Heart right ventricle (tissue), 16 donors: ENCODE data around the gene TAC4. TPM values are rescaled to one million over a fixed set of nuclear protein-coding genes. Genes with fewer than 3 reads are reported as not detected.
A peak's percentile ranks its signal among the peaks of the same experiment; 100 is the strongest.

Source experiments
- ATAC-seq, 8 donors: fragments of 200-7000 bp; cut with Tn5 transposase; one replicate each; pipeline ENCODE4 v1.9.1; 2020; ENCODE audit warnings: mild to moderate bottlenecking in 8 of 8, moderate library complexity in 8 of 8, moderate number of reproducible peaks in 1 of 8
- DNase-seq, 2 donors: peaks; one replicate each; pipeline ENCODE4 v3.0.0-alpha.2; 2020
- H3K27ac ChIP-seq, 10 donors: fragments of 200-600 bp; sonication (generic) in 2 of 10; one replicate each; pipeline versions ENCODE4 v1.5.0 to v1.8.0; 2020 to 2022; ENCODE audit warnings: mild to moderate bottlenecking in 3 of 10
- H3K27me3 ChIP-seq, 7 donors: fragments of 200-600 bp; one replicate each; pipeline ENCODE4 v1.8.0; 2021 to 2022; ENCODE audit warnings: mild to moderate bottlenecking in 2 of 7
- H3K36me3 ChIP-seq, 9 donors: fragments of 200-600 bp; sonication (generic) in 1 of 9; one replicate each; pipeline versions ENCODE4 v1.5.0 to v1.8.0; 2020 to 2022; ENCODE audit warnings: mild to moderate bottlenecking in 2 of 9
- H3K4me1 ChIP-seq, 9 donors: fragments of 200-600 bp; sonication (generic) in 1 of 9; one replicate each; pipeline versions ENCODE4 v1.5.0 to v1.8.0; 2020 to 2022; ENCODE audit warnings: mild to moderate bottlenecking in 4 of 9
- H3K4me3 ChIP-seq, 10 donors: fragments of 200-600 bp; sonication (generic) in 2 of 10; one replicate each; pipeline versions ENCODE4 v1.5.0 to v1.8.0; 2020 to 2022; ENCODE audit warnings: mild to moderate bottlenecking in 7 of 10, moderate library complexity in 2 of 10
- H3K9me3 ChIP-seq, 11 donors: fragments of 200-600 bp in 10 of 11; sonication (generic) in 2 of 11; one replicate each; pipeline versions ENCODE4 v1.5.0 to v1.8.0; 2013 to 2022; ENCODE audit warnings: mild to moderate bottlenecking in 2 of 11, control low read depth in 1 of 11, moderate library complexity in 1 of 11
- CTCF ChIP-seq, 9 donors: fragments of 200-600 bp; sonication (generic) in 2 of 9; IDR thresholded peaks; one replicate each; pipeline versions ENCODE4 v1.5.0 to v1.8.0; 2021 to 2022; ENCODE audit warnings: antibody characterized with exemption in 9 of 9, mild to moderate bottlenecking in 5 of 9, moderate library complexity in 1 of 9
- WGBS, 2 donors: extraction: QIAGEN DNeasy Blood & Tissue Kit; methylation state at CpG; one replicate each; pipeline ENCODE4 v1.1.7; 2013; ENCODE audit warnings: inconsistent platforms in 1 of 2; 5-methylcytosine and 5-hydroxymethylcytosine counted together
- intact Hi-C, 10 donors: fragments of 100-400 bp; cut with DNase I; formaldehyde crosslinking; loops; one replicate each; pipeline versions ENCODE4 v1.11.1 to v1.14.2; 2022
- polyA plus RNA-seq, 2 donors: library from polyadenylated mRNA; stranded (reverse); fragments of 200-250 nt; gene quantifications; one replicate each; pipeline ENCODE4 v1.2.3, GENCODE V29; 2013
- total RNA-seq, 10 donors: library from RNA; stranded (reverse); fragmentation: NEBNext Ultra II Directional in 3 of 10; extraction: Animal tissue kit (Norgen Biotek cat#: 25700) in 3 of 10; gene quantifications; one replicate each; pipeline versions ENCODE4 v1.2.1 to v1.2.4, GENCODE V29; 2021 to 2023
- donor health status: Arrhythmogenic right ventricular cardiomyopathy.
- donor health status: ischemic (EF 13 %, LVEDD 7.1; RV severe dilation, severe dysfunction).
- donor health status: healthy with polysubstance abuse.
- donor health status: DM: no; HTN: yes; CAD: no.
- donor health status: DM: no; HTN: no; CAD: no.
- donor health status: ischemic (EF 25% LVEDD 6.9; RV normal size, moderate dysfunction).
- donor health status: ischemic (EF 25% LVEDD 5.7; RV mildly dilated, moderate dysfunction).
- donor health status: healthy.
- donor health status: DM: yes; HTN: yes; CAD: no.
- donor health status: Ischemic cardiomyopathy.
- donor health status: ischemic (EF 35%, LVEDD 5.7; RV mildly dilated, moderate dysfunction).
- donor health status: nonischemic (EF 11% LVEDD 7.7; RV severe dilation, severe dysfunction).
- donor health status: DM: yes; HTN: yes; CAD: no.
- donor health status: PGD.
- donor health status: ischemic (EF 29% LVEDD 5.4; RV normal size, mild dysfunction).
- donor health status: nonischemic (EF 23%, LVEDD 6.1; RV moderate dilation, normal function).

Gene TAC4
- total and polyA plus RNA-seq, 12 donors, result 0.78 to 2.7 (median 0.94) TPM; not detected in 9

DNA sequence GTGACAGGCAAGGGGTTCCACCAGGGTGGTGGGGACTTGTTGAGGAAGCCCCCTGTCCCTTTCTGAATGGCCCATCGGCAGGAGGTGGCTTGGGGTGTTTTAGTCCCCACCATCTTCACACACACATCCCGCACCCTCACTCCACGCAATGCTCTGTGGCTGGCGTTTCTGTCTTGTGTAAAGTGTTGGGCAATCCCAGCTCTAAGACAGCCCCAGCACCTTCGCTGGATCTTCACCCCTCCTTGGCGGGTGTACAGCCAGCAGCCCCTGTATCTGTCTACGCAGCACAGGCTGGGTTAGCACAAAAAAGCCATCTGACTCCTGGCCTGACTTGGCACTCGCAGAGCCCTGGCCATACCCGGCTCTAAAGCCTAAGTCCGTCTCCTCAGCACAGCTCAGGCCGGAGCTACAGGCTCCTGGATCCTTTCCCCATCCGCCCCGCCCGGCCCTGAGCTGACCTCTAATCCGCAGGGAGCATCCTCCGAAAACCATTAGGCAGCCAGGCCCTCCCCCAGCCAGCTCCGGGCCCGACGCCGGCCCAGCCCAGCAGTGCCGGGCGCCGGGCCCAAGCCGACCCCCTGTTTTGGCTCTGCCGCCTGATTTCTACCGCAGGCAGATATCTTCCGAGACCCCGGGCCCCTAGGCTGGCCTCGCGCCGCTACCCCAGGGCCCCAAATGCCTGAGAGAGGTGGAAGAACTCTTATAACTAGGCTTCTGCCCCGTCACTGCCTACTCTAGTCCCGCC lies 42.4 kb upstream of the TAC4 start:
- no peaks in the 10 kb centered on the region for H3K9me3 ChIP-seq
- H3K27me3 ChIP-seq, result peaks cover 8 to 91% (median 81%) of the 10 kb centered on the region in 7 donors
- no peak overlapping the region for H3K27ac ChIP-seq
- H3K4me1 ChIP-seq, result peaks cover 0 to 9% (median 0%) of the 10 kb centered on the region in 9 donors
- TF ChIP-seq CTCF (IDR thresholded peaks at IDR 0.05), result no peak
- intact Hi-C loops, result loop anchor here in 1 of 10 donors (5.0 kb wide), 1 partner anchor 97 kb away; no protein-coding TSS in a partner anchor
- no peaks in the 10 kb centered on the region for H3K36me3 ChIP-seq
- H3K4me3 ChIP-seq, result no peak overlapping the region
- DNase-seq (peak; percentile 17 to 59), ATAC-seq (peak in 7 of 8 donors; percentile 29 to 76 (median 58))
- WGBS, 2 donors, result 21 to 25% methylated on average over 32 to 33 of the region's 33 CpGs

DNA sequence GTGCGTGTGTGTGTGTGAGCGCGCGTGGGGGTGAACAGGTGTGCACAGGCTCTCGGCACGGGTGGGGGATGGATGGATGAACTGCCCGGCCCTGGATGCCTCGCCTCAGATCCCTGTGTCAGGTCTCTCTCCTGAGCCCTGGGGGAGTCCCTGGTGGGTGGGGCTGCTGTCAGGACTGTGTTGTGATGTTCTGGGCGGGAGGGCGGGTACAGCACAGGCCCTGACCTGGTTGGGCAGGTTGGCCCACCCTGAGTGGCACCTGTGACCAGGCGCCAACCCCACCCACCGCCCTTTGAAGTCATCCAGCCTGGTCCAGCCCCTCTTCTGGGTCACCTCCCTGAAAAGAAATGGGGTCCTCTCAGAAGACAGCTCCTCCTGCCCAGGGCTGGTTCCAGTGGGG lies 41.6 kb upstream of the TAC4 start:
- H3K27ac ChIP-seq, result no peak overlapping the region
- no peak for TF ChIP-seq CTCF (IDR thresholded peaks at IDR 0.05)
- no peak overlapping the region for H3K4me3 ChIP-seq
- no peak for ATAC-seq
- no peaks in the 10 kb centered on the region for H3K36me3 ChIP-seq
- H3K9me3 ChIP-seq, result no peaks in the 10 kb centered on the region
- 88% methylated on average over 12 of the region's 12 CpGs for WGBS, 2 donors
- intact Hi-C loops, result loop anchor here in 1 of 10 donors (10.0 kb wide), 1 partner anchor 195 kb away; no protein-coding TSS in a partner anchor
- DNase-seq, result no peak
- H3K27me3 ChIP-seq, result peaks cover 8 to 92% (median 80%) of the 10 kb centered on the region in 7 donors
- H3K4me1 ChIP-seq, result peaks cover 0 to 9% (median 0%) of the 10 kb centered on the region in 9 donors

DNA sequence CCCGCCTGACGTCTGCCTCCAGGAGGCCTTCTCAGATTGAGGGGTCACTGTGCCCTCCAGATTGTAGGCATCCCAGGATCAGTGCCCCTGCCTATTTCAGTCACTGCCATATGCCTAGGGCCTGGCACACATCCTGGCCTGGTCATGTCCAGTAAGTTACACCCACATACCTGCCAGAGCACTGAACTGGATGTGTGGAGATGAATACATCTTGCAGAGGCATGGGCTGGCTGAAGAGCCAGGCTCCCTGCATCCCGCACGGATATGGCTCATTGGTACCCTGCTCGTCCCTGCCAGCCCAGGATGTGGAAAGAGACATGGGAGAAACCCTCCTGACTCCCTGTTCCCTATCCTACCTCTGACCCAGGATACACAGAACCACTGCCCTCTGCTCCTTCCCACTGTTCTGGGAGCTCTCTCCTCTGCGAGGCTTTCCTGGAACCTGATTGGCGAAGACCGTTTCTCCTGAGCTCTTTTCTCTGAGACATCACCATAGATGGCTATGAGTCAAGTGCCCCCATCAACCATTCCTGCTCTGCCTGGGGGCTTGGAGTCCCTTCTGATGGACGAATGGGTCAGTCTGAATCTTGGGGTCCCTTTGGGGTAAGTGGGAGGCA lies 40.0 kb upstream of the TAC4 start:
- WGBS, 2 donors, result 84% methylated on average over 9 of the region's 9 CpGs
- DNase-seq, result no peak

More for the DNA sequence above, 40.0 kb upstream of the TAC4 start:
- Histone ChIP-seq H3K36me3 (no peaks in the 10 kb centered on the region), H3K9me3 (no peaks in the 10 kb centered on the region), H3K27ac (no peak overlapping the region), H3K4me1 (peaks cover 0 to 9% (median 0%) of the 10 kb centered on the region in 9 donors), H3K27me3 (peaks cover 8 to 92% (median 69%) of the 10 kb centered on the region in 7 donors), H3K4me3 (no peak overlapping the region)
- ATAC-seq, result no peak
- intact Hi-C loops, result loop anchor here in 1 of 10 donors (10.0 kb wide), 1 partner anchor 197 kb away; no protein-coding TSS in a partner anchor
- TF ChIP-seq CTCF (IDR thresholded peaks at IDR 0.05), result no peak
